GM12864 (cell line): ENCODE measurements around the gene FRMD4A.
A peak's percentile ranks its signal among the peaks of the same experiment; 100 is the strongest.

ENCODE experiments used
- DNase-seq: peaks from one replicate; pipeline ENCODE4 v3.0.0-alpha.2; 2011; ENCODE audit warnings: low read depth
- H3K4me3 ChIP-seq: 2 replicates; pipeline ENCODE4 v1.5.1; 2011; ENCODE audit warnings: mild to moderate bottlenecking, low read depth, low read length, control low read depth
- TF ChIP-seq, protein P1 (sequence below): IDR thresholded peaks from 2 replicates; pipeline ENCODE4 v1.5.1; 2011; ENCODE audit warnings: low read depth, mild to moderate bottlenecking, moderate library complexity, low read length, control low read depth, inconsistent platforms; ENCODE audit errors: missing control alignments

The FRMD4A gene

GRCh38 chr10:14035506-14035905, 295.2 kb downstream of the FRMD4A start:
- TF ChIP-seq, protein P1, sequence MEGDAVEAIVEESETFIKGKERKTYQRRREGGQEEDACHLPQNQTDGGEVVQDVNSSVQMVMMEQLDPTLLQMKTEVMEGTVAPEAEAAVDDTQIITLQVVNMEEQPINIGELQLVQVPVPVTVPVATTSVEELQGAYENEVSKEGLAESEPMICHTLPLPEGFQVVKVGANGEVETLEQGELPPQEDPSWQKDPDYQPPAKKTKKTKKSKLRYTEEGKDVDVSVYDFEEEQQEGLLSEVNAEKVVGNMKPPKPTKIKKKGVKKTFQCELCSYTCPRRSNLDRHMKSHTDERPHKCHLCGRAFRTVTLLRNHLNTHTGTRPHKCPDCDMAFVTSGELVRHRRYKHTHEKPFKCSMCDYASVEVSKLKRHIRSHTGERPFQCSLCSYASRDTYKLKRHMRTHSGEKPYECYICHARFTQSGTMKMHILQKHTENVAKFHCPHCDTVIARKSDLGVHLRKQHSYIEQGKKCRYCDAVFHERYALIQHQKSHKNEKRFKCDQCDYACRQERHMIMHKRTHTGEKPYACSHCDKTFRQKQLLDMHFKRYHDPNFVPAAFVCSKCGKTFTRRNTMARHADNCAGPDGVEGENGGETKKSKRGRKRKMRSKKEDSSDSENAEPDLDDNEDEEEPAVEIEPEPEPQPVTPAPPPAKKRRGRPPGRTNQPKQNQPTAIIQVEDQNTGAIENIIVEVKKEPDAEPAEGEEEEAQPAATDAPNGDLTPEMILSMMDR: no peak
- DNase-seq: no peak
- no peak overlapping the region for H3K4me3 ChIP-seq

- no peak for DNase-seq
- TF ChIP-seq, protein P1: peak; percentile 95
- no peak overlapping the region for H3K4me3 ChIP-seq
These were observed 298.2 kb downstream of the FRMD4A start for GRCh38 chr10:14032406-14032998.

DNA sequence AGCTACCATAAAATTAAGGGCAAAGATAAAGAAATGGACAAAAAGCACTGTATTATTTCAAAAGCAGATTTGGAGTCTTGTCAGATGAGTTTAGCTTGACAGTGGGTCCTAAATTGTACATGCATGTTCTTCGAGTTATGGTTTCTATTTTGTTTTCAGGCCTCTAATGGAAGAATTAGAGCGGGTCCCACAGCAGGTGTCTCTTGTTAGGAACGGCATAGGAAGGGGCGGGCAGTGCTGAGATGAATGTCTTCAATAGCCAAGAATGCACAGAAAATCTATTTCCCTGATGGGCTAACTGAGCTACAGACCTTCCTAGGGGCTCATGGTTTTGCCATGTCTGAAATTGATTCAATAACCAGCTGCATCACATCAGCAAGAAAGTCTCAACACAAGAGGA, 304.4 kb downstream of the FRMD4A start:
- no peak for DNase-seq
- no peak overlapping the region for H3K4me3 ChIP-seq
- TF ChIP-seq, protein P1: no peak

GRCh38 chr10:14025283-14026189, 305.2 kb downstream of the FRMD4A start:
- no peak overlapping the region for H3K4me3 ChIP-seq
- TF ChIP-seq, protein P1: no peak
- DNase-seq: no peak

- TF ChIP-seq, protein P1: no peak
These were observed 306.2 kb downstream of the FRMD4A start for GRCh38 chr10:14024329-14025202.

GRCh38 chr10:14023673-14024328, 306.9 kb downstream of the FRMD4A start:
- peak overlapping the region; percentile 29 for H3K4me3 ChIP-seq
- TF ChIP-seq, protein P1: no peak
- DNase-seq: no peak

More at GRCh38 chr10:14024329-14025202, 306.2 kb downstream of the FRMD4A start:
- H3K4me3 ChIP-seq: peak overlapping the region; percentile 29
- no peak for DNase-seq
